Vagina (tissue), 2 donors: ENCODE measurements around the gene MATCAP1. TPM values are rescaled to one million over a fixed set of nuclear protein-coding genes. Genes with fewer than 3 reads are reported as not detected.

Experiments used
- DNase-seq, 2 donors: peaks; one replicate each; pipeline ENCODE4 v3.0.0-alpha.2; 2017; ENCODE audit errors: extremely low spot score in 2 of 2
- H3K27ac ChIP-seq: fragments of 200-600 bp; sonication (generic); one replicate; pipeline ENCODE4 v1.5.1; 2019
- H3K27me3 ChIP-seq: fragments of 200-600 bp; sonication (generic); one replicate; pipeline ENCODE4 v1.5.1; 2019
- H3K36me3 ChIP-seq, 2 donors: fragments of 200-600 bp; sonication (generic); one replicate each; pipeline ENCODE4 v1.5.1; 2017 to 2019
- H3K4me1 ChIP-seq: fragments of 200-600 bp; sonication (generic); one replicate; pipeline ENCODE4 v1.5.1; 2019
- H3K4me3 ChIP-seq, 2 donors: fragments of 200-600 bp; sonication (generic); 1 replicate in 1 of 2; 2 replicates in 1 of 2; pipeline ENCODE4 v1.5.1; 2016 to 2019
- H3K9me3 ChIP-seq: fragments of 200-600 bp; sonication (generic); one replicate; pipeline ENCODE4 v1.5.1; 2019
- CTCF ChIP-seq, 3 experiments: fragments of 450-650 bp in 2 of 3; fragments of 200-600 bp in 1 of 3; sonication (generic) in 1 of 3; IDR thresholded peaks; one replicate each; pipeline ENCODE4 v1.5.1; 2017 to 2019; ENCODE audit warnings: antibody characterized with exemption in 3 of 3, mild to moderate bottlenecking in 2 of 3, moderate library complexity in 2 of 3
- POLR2A ChIP-seq, 2 donors: fragments of 450-650 bp; IDR thresholded peaks; one replicate each; pipeline ENCODE4 v1.6.1; 2017; ENCODE audit warnings: antibody characterized with exemption in 2 of 2, mild to moderate bottlenecking in 2 of 2, moderate library complexity in 2 of 2
- POLR2AphosphoS5 ChIP-seq, 2 donors: sonication (generic); formaldehyde crosslinking; IDR thresholded peaks; one replicate each; pipeline ENCODE4 v1.9.0; 2017; ENCODE audit warnings: antibody characterized with exemption in 2 of 2, mild to moderate bottlenecking in 2 of 2, low read depth in 1 of 2; ENCODE audit not compliant: insufficient read depth in 1 of 2
- intact Hi-C: fragments of 100-400 bp; cut with DNase I; formaldehyde crosslinking; loops from one replicate; pipeline ENCODE4 v1.15.1; 2023
- total RNA-seq: library from RNA; depleted of rRNA; stranded (reverse); fragments of >200 nt; gene quantifications from one replicate; pipeline ENCODE4 v1.2.3, GENCODE V29; 2016

Gene MATCAP1
- total RNA-seq, 1 donor from 2014 or later: 17.4 TPM

- Histone ChIP-seq H3K4me1 (no peaks in the 10 kb centered on the region), H3K36me3 (peaks cover 0 to 83% of the 10 kb centered on the region in 2 donors), H3K4me3 (no peak overlapping the region), H3K27ac (no peak overlapping the region), H3K27me3 (no peaks in the 10 kb centered on the region), H3K9me3 (no peaks in the 10 kb centered on the region)
- intact Hi-C loops: no loop called here
- no peak for DNase-seq
- no peak for TF ChIP-seq POLR2AphosphoS5 (IDR thresholded peaks at IDR 0.05; ENCODE audit: insufficient read depth in 1 of 2, low read depth in 1 of 2)
- no peak for TF ChIP-seq POLR2A (IDR thresholded peaks at IDR 0.05)
- TF ChIP-seq CTCF (IDR thresholded peaks at IDR 0.05): no peak
These were observed 41.4 kb downstream of the MATCAP1 start for GRCh38 chr16:67142342-67142741.

GRCh38 chr16:67141391-67141790 lies 42.4 kb downstream of the MATCAP1 start:
- TF ChIP-seq POLR2A (IDR thresholded peaks at IDR 0.05) (no peak), CTCF (IDR thresholded peaks at IDR 0.05) (no peak), POLR2AphosphoS5 (IDR thresholded peaks at IDR 0.05; ENCODE audit: insufficient read depth in 1 of 2, low read depth in 1 of 2) (no peak)

GRCh38 chr16:67137605-67138004 lies 46.2 kb downstream of the MATCAP1 start:
- no peaks in the 10 kb centered on the region for H3K4me1 ChIP-seq
- no peak overlapping the region for H3K27ac ChIP-seq
- H3K4me3 ChIP-seq: no peak overlapping the region
- H3K9me3 ChIP-seq: no peaks in the 10 kb centered on the region
- intact Hi-C loops: no loop called here
- no peak for DNase-seq
- no peak for TF ChIP-seq POLR2A (IDR thresholded peaks at IDR 0.05)
- no peak for TF ChIP-seq POLR2AphosphoS5 (IDR thresholded peaks at IDR 0.05; ENCODE audit: insufficient read depth in 1 of 2, low read depth in 1 of 2)
- no peak for TF ChIP-seq CTCF (IDR thresholded peaks at IDR 0.05)
- H3K27me3 ChIP-seq: no peaks in the 10 kb centered on the region
- peaks cover 0 to 79% of the 10 kb centered on the region in 2 donors for H3K36me3 ChIP-seq

More at GRCh38 chr16:67141391-67141790, 42.4 kb downstream of the MATCAP1 start:
- Histone ChIP-seq H3K36me3 (peaks cover 0 to 83% of the 10 kb centered on the region in 2 donors), H3K27ac (no peak overlapping the region), H3K9me3 (no peaks in the 10 kb centered on the region), H3K4me3 (no peak overlapping the region), H3K4me1 (no peaks in the 10 kb centered on the region), H3K27me3 (no peaks in the 10 kb centered on the region)
- intact Hi-C loops: no loop called here
- no peak for DNase-seq

- no peak overlapping the region for H3K27ac ChIP-seq
These were observed 54.3 kb downstream of the MATCAP1 start for GRCh38 chr16:67129422-67129821.

More at GRCh38 chr16:67129422-67129821, 54.3 kb downstream of the MATCAP1 start:
- Histone ChIP-seq H3K4me1 (no peaks in the 10 kb centered on the region), H3K27me3 (no peaks in the 10 kb centered on the region), H3K9me3 (no peaks in the 10 kb centered on the region), H3K4me3 (no peak overlapping the region), H3K36me3 (peaks cover 0 to 49% of the 10 kb centered on the region in 2 donors)
- TF ChIP-seq CTCF (IDR thresholded peaks at IDR 0.05) (no peak), POLR2A (IDR thresholded peaks at IDR 0.05) (no peak), POLR2AphosphoS5 (IDR thresholded peaks at IDR 0.05; ENCODE audit: insufficient read depth in 1 of 2, low read depth in 1 of 2) (no peak)
- intact Hi-C loops: no loop called here
- DNase-seq: no peak
